K562 (cell line): ENCODE data around the gene USP16. TPM values are rescaled to one million over a fixed set of nuclear protein-coding genes. Genes with fewer than 3 reads are reported as not detected.

Source experiments
- ATAC-seq: fragments of 200-7000 bp; cut with Tn5 transposase; 3 replicates; pipeline ENCODE4 v1.9.1; 2020; ENCODE audit warnings: moderate library complexity
- BruUV-seq: library from RNA; stranded (reverse); fragments of 400-500 nt; replicated peaks from 2 replicates; lab custom pipeline; 2021; lab: Mats Ljungman, UMichigan
- CTCF ChIA-PET: fragments of 300-600 bp; formaldehyde crosslinking; extraction: SDS; loops from one replicate; lab custom pipeline; 2021; ENCODE audit warnings: low intra/inter-chr PET ratio; lab: Yijun Ruan, JAX
- POLR2A ChIA-PET: fragments of 300-600, 350-650 bp; sonication (Branson Sonifier 250); formaldehyde crosslinking; extraction: SDS; loops from one replicate; lab custom pipeline; 2021; ENCODE audit warnings: antibody characterized with exemption, inconsistent platforms; lab: Yijun Ruan, JAX
- DNase-seq, 4 experiments: peaks; one replicate each; pipeline versions ENCODE4 v3.0.0 to v3.0.0-alpha.2; 2011 to 2018; ENCODE audit warnings: low spot score in 3 of 4, mixed read lengths in 3 of 4; ENCODE audit errors: extremely low read depth in 1 of 4
- FAIRE-seq: peaks from 2 replicates; lab custom pipeline; 2011; peaks lifted over from hg19 to GRCh38; lab: Jason Lieb, UNC
- H2AFZ ChIP-seq: 2 replicates; pipeline ENCODE4 v1.6.0; 2011; ENCODE audit warnings: low read depth, low read length, control low read depth, inconsistent platforms
- H3K27ac ChIP-seq: fragments of 200-600 bp; 3 replicates; pipeline ENCODE4 v1.8.0; 2011; ENCODE audit warnings: low read depth, mild to moderate bottlenecking, control low read depth, inconsistent platforms, low read length, moderate library complexity, mixed read lengths; ENCODE audit errors: extremely low read depth
- H3K27me3 ChIP-seq, 2 experiments: fragments of 300-600 bp in 1 of 2; 2 replicates in 1 of 2; 3 replicates in 1 of 2; pipeline versions ENCODE4 v1.6.0 to v1.8.0; 2011; ENCODE audit warnings: inconsistent platforms in 2 of 2, low read length in 2 of 2, mild to moderate bottlenecking in 1 of 2, mixed read lengths in 1 of 2, moderate library complexity in 1 of 2; ENCODE audit not compliant: control insufficient read depth in 2 of 2, insufficient read depth in 2 of 2
- H3K36me3 ChIP-seq: fragments of 300-600 bp; 3 replicates; pipeline ENCODE4 v1.8.0; 2011; ENCODE audit warnings: mild to moderate bottlenecking, low read length, inconsistent platforms; ENCODE audit not compliant: control insufficient read depth, insufficient read depth
- H3K4me1 ChIP-seq, 2 experiments: fragments of 200-600 bp in 1 of 2; replicated peaks in 1 of 2; 2 replicates in 1 of 2; 3 replicates in 1 of 2; pipeline versions ENCODE4 v1.5.1 to v1.8.0; 2011; ENCODE audit warnings: inconsistent platforms in 2 of 2, low read length in 2 of 2, mild to moderate bottlenecking in 1 of 2, mixed read lengths in 1 of 2, moderate library complexity in 1 of 2; ENCODE audit not compliant: control insufficient read depth in 2 of 2, insufficient read depth in 2 of 2
- H3K4me2 ChIP-seq: 2 replicates; pipeline ENCODE4 v1.6.1; 2011; ENCODE audit warnings: low read length, control low read depth, inconsistent platforms, mixed read lengths; ENCODE audit not compliant: insufficient read depth
- H3K4me3 ChIP-seq: fragments of 200-600 bp; sonication (generic), shearing (Covaris generic); 2 replicates; pipeline ENCODE4 v1.5.1; 2016; ENCODE audit warnings: control low read depth, inconsistent platforms
- H3K79me2 ChIP-seq: fragments of 200-600 bp; 3 replicates; pipeline ENCODE4 v1.8.0; 2011; ENCODE audit warnings: low read length, inconsistent platforms; ENCODE audit not compliant: control insufficient read depth, insufficient read depth
- H3K9ac ChIP-seq, 2 experiments: 2 replicates each; pipeline versions ENCODE4 v1.6.0 to v1.6.1; 2011; ENCODE audit warnings: low read depth in 2 of 2, low read length in 2 of 2, control low read depth in 1 of 2, inconsistent platforms in 1 of 2, mild to moderate bottlenecking in 1 of 2, mixed read lengths in 1 of 2; ENCODE audit not compliant: insufficient read depth in 1 of 2
- H3K9me1 ChIP-seq: one replicate; pipeline ENCODE4 v1.6.0; 2011; ENCODE audit warnings: inconsistent platforms, mild to moderate bottlenecking, low read length, moderate library complexity; ENCODE audit not compliant: control insufficient read depth, insufficient read depth
- H3K9me3 ChIP-seq: replicated peaks from 2 replicates; pipeline ENCODE4 v1.5.1; 2011; ENCODE audit warnings: low read depth, low read length, inconsistent platforms; ENCODE audit not compliant: control insufficient read depth, insufficient read depth
- H4K20me1 ChIP-seq: replicated peaks from 2 replicates; pipeline ENCODE4 v1.6.1; 2011; ENCODE audit warnings: low read length, inconsistent platforms, mixed read lengths; ENCODE audit not compliant: control insufficient read depth, insufficient read depth
- BRD4 ChIP-seq: fragments of 200-600 bp; sonication (generic); IDR thresholded peaks from 2 replicates; pipeline ENCODE4 v1.6.1; 2017; ENCODE audit warnings: inconsistent platforms
- C11orf30 ChIP-seq: fragments of 450-650 bp; IDR thresholded peaks from 2 replicates; pipeline ENCODE4 v1.6.1; 2016; ENCODE audit warnings: low read depth, mild to moderate bottlenecking
- CBFA2T3 ChIP-seq: fragments of 450-650 bp; IDR thresholded peaks from 2 replicates; pipeline ENCODE4 v1.6.1; 2017
- ELF4 ChIP-seq: fragments of 450-650 bp; formaldehyde crosslinking; IDR thresholded peaks from 2 replicates; pipeline ENCODE4 v1.4.0; 2022; ENCODE audit warnings: missing genetic modification characterization
- FOSL1 ChIP-seq: fragments of 200-800 bp; sonication (Bioruptor generic); conservative IDR thresholded peaks from 2 replicates; pipeline ENCODE4 v1.6.1; 2016; ENCODE audit warnings: missing genetic modification characterization, missing compliant biosample characterization
- LCOR ChIP-seq: sonication (generic); formaldehyde crosslinking; IDR thresholded peaks from 2 replicates; pipeline ENCODE4 v1.8.0; 2022; ENCODE audit warnings: mild to moderate bottlenecking, missing genetic modification reagents
- MEIS2 ChIP-seq: fragments of 450-650 bp; IDR thresholded peaks from 2 replicates; pipeline ENCODE4 v1.6.1; 2014; ENCODE audit warnings: mild to moderate bottlenecking; ENCODE audit not compliant: partially characterized antibody
- POLR2B ChIP-seq: fragments of 450-650 bp; IDR thresholded peaks from 2 replicates; pipeline ENCODE4 v1.6.1; 2018; ENCODE audit warnings: low read depth; ENCODE audit not compliant: partially characterized antibody
- TRIM24 ChIP-seq, 2 experiments: fragments of 450-650 bp; IDR thresholded peaks; 2 replicates each; pipeline ENCODE4 v1.6.1; 2016
- ZNF431 ChIP-seq: sonication (generic); formaldehyde crosslinking; IDR thresholded peaks from 2 replicates; pipeline ENCODE4 v1.8.0; 2022; ENCODE audit warnings: mild to moderate bottlenecking, missing genetic modification reagents
- ZNF551 ChIP-seq: fragments of 250-450 bp; sonication (Bioruptor Pico); IDR thresholded peaks from 2 replicates; pipeline ENCODE4 v1.5.0; 2021; ENCODE audit warnings: mild to moderate bottlenecking, moderate library complexity
- ZNF592 ChIP-seq: fragments of 450-650 bp; IDR thresholded peaks from 2 replicates; pipeline ENCODE4 v1.6.1; 2017; ENCODE audit warnings: antibody characterized with exemption, mild to moderate bottlenecking
- ZNF79 ChIP-seq: fragments of 250-450 bp; sonication (Bioruptor Pico); IDR thresholded peaks from 2 replicates; pipeline ENCODE4 v1.4.0; 2020; ENCODE audit warnings: low read depth, mild to moderate bottlenecking, moderate library complexity
- WGBS: fragments of 100-300 bp; shearing (Covaris generic); methylation state at CpG from one replicate; pipeline ENCODE4 v1.1.6; 2016; ENCODE audit warnings: low coverage, mixed read lengths; ENCODE audit not compliant: insufficient coverage; ENCODE audit errors: missing lambda C conversion rate; 5-methylcytosine and 5-hydroxymethylcytosine counted together
- in situ Hi-C: fragments of 300-500 bp; cut with MboI; formaldehyde crosslinking; loops from 4 replicates; pipeline ENCODE4 v1.15.0; 2018; ENCODE audit warnings: inconsistent platforms, mixed read lengths
- intact Hi-C: fragments of 100-400 bp; cut with micrococcal nuclease; formaldehyde crosslinking; loops from 2 replicates; pipeline ENCODE4 v1.14.2; 2022
- polyA plus RNA-seq, 8 experiments: library from polyadenylated mRNA; depleted of rRNA in 4 of 8; stranded (reverse) in 5 of 8; unstranded in 3 of 8; fragments of >200 nt; fragmentation: Nextera tagmentation in 2 of 8; fragmentation: Illumina TruSeq in 1 of 8; extraction: Ambion mirVana in 2 of 8; extraction: Trizol in 1 of 8; gene quantifications; 2 replicates each; pipeline versions ENCODE4 v1.2.1 to v1.2.3, GENCODE V29; 2011 to 2014; ENCODE audit warnings: inconsistent platforms in 1 of 8, missing spikeins in 1 of 8
- total RNA-seq, 7 experiments: library from RNA; depleted of rRNA in 6 of 7; stranded (reverse); fragments of >200 nt in 6 of 7; fragmentation: Illumina TruSeq in 2 of 7; extraction: Trizol in 2 of 7; gene quantifications; 2 replicates each; pipeline versions ENCODE4 v1.2.1 to v1.2.3, GENCODE V29; 2011 to 2021; ENCODE audit warnings: low replicate concordance in 1 of 7
- TF ChIP-seq, protein P1 (sequence below): fragments of 250-450 bp; sonication (Bioruptor Pico); IDR thresholded peaks from 2 replicates; pipeline ENCODE4 v1.5.0; 2021

USP16 gene
- total and polyA plus RNA-seq, 9 of the 15 experiments (the other 6 are each of a cell fraction or from before 2014, with no cell fraction given): 38.4 to 90.9 (median 62.8) TPM

DNA sequence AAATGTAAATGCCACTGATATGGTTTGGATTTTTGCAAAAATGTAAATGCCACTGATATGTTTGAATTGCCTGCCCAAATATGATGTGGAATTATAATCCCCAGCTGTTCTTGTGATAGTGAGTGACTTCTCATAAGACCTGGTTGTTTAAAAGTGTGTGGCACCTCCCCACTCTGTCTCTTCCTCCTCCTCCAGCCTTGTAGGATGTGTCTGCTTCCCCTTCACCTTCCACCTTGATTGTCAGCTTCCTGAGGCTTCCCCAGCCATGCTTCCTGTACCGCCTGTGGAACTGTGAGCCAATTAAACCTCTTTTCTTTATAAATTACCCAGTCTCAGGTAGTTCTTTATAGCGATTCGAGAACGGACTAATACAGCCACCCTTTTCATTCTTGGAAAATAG, 50.3 kb downstream of the USP16 start (continued):
- TF ChIP-seq, protein P1, sequence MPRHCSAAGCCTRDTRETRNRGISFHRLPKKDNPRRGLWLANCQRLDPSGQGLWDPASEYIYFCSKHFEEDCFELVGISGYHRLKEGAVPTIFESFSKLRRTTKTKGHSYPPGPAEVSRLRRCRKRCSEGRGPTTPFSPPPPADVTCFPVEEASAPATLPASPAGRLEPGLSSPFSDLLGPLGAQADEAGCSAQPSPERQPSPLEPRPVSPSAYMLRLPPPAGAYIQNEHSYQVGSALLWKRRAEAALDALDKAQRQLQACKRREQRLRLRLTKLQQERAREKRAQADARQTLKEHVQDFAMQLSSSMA (CRISPR knock-in tag): no peak
- TF ChIP-seq ZNF79 (no peak), POLR2B (no peak), ELF4 (CRISPR knock-in tag) (no peak), ZNF431 (CRISPR knock-in tag) (peak; percentile 65; the same call in 1 of the 2 replicates), TRIM24 (IDR thresholded peaks at IDR 0.05) (peak in 1 of 2 experiments; percentile 18; a peak in 1 of 4 replicates), LCOR (CRISPR knock-in tag) (no peak)
- TF ChIP-seq, all 486 proteins: peak for 3

GRCh38 chr21:29075706-29076466, 51.4 kb downstream of the USP16 start:
- peaks cover 31% of the 10 kb centered on the region for H3K79me2 ChIP-seq
- CTCF ChIA-PET: interaction anchor here (0.7 kb wide), 1 partner anchor 14 kb away, joined by 3 read pairs; no protein-coding TSS in a partner anchor
- peaks cover 17% of the 10 kb centered on the region for H3K36me3 ChIP-seq
- intact Hi-C loops: no loop called here
- peak overlapping the region; percentile 78 for H2AFZ ChIP-seq
- FAIRE-seq (no peak), DNase-seq (no peak), ATAC-seq (no peak)
- no peak overlapping the region for H3K4me2 ChIP-seq
- no TSS peak for BruUV-seq
- no peak overlapping the region for H3K4me3 ChIP-seq
- peak; percentile 33; the same call in 1 of the 2 replicates for TF ChIP-seq CBFA2T3
- TF ChIP-seq ZNF592: 0 out of 2 replicates have a peak, but pooled peaks have one; percentile 34
- no peak for TF ChIP-seq BRD4
- TF ChIP-seq C11orf30: 0 out of 2 replicates have a peak, but pooled peaks have one; percentile 7
- 0 out of 2 replicates have a peak, but pooled peaks have one; percentile 24 for TF ChIP-seq FOSL1 (tag)
- TF ChIP-seq MEIS2: peak; percentile 28
- no peak for TF ChIP-seq ZNF551 (CRISPR knock-in tag)
- no peaks in the 10 kb centered on the region for H3K27me3 ChIP-seq
- H3K4me1 ChIP-seq: peaks cover 6 to 8% of the 10 kb centered on the region in 2 experiments
- H4K20me1 ChIP-seq: peaks cover 19% of the 10 kb centered on the region
- in situ Hi-C loops: no loop called here
- no peaks in the 10 kb centered on the region; the same call in 1 of the 2 replicates for H3K9me3 ChIP-seq
- H3K27ac ChIP-seq: no peak overlapping the region
- no peak overlapping the region for H3K9ac ChIP-seq
- POLR2A ChIA-PET: interaction anchor here (1.6 kb wide), 1 partner anchor 82 kb away, joined by 4 read pairs; no protein-coding TSS in a partner anchor
- 70% methylated on average over 9 of the region's 9 CpGs for WGBS
- H3K9me1 ChIP-seq: no peaks in the 10 kb centered on the region
